SH-SY5Y (cell line): ENCODE measurements around the gene CNTN5.

ENCODE experiments used
- GATA2 ChIP-seq: IDR thresholded peaks from 2 replicates; pipeline ENCODE4 v1.6.1; 2011; ENCODE audit warnings: mild to moderate bottlenecking, low read depth, low read length
- GATA3 ChIP-seq: IDR thresholded peaks from 2 replicates; pipeline ENCODE4 v1.6.1; 2011; ENCODE audit warnings: low read depth, mild to moderate bottlenecking, low read length, moderate library complexity

- TF ChIP-seq GATA3 (no peak), GATA2 (no peak)
These were observed 172.0 kb downstream of the CNTN5 start for GRCh38 chr11:99192716-99193115.
